Transverse colon (tissue), 4 donors: ENCODE measurements around the gene SCGB1A1. TPM values are rescaled to one million over a fixed set of nuclear protein-coding genes. Genes with fewer than 3 reads are reported as not detected.

Experiments
- DNase-seq: peaks from one replicate; pipeline ENCODE4 v3.0.0-alpha.2; 2019
- H3K27ac ChIP-seq, 4 donors: fragments of 200-600 bp; sonication (generic); 2 replicates each; pipeline ENCODE4 v1.5.1; 2016 to 2018; ENCODE audit warnings: inconsistent platforms in 4 of 4
- H3K27me3 ChIP-seq: fragments of 200-600 bp; sonication (generic); 2 replicates; pipeline ENCODE4 v1.5.1; 2017; ENCODE audit warnings: inconsistent platforms
- H3K36me3 ChIP-seq, 4 donors: fragments of 200-600 bp; sonication (generic); 2 replicates each; pipeline ENCODE4 v1.5.1; 2017 to 2019; ENCODE audit warnings: inconsistent platforms in 4 of 4
- H3K4me1 ChIP-seq, 4 donors: fragments of 200-600 bp; sonication (generic); 2 replicates each; pipeline ENCODE4 v1.5.1; 2017 to 2020; ENCODE audit warnings: inconsistent platforms in 4 of 4
- H3K4me3 ChIP-seq, 4 donors: fragments of 200-600 bp; sonication (generic); 1 replicate in 1 of 4; 2 replicates in 3 of 4; pipeline versions ENCODE4 v1.5.1 to v1.6.1; 2017 to 2019; ENCODE audit warnings: inconsistent platforms in 4 of 4
- H3K9me3 ChIP-seq, 2 donors: fragments of 200-600 bp; sonication (generic); 2 replicates each; pipeline ENCODE4 v1.5.1; 2017 to 2019; ENCODE audit warnings: inconsistent platforms in 2 of 2
- EP300 ChIP-seq: sonication (generic); formaldehyde crosslinking; IDR thresholded peaks from one replicate; pipeline ENCODE4 v1.6.1; 2017; ENCODE audit warnings: antibody characterized with exemption, low read depth
- POLR2A ChIP-seq: fragments of 450-650 bp; IDR thresholded peaks from one replicate; pipeline ENCODE4 v1.6.1; 2016; ENCODE audit warnings: antibody characterized with exemption, mild to moderate bottlenecking, moderate library complexity
- POLR2AphosphoS5 ChIP-seq, 3 donors: sonication (generic); formaldehyde crosslinking; IDR thresholded peaks; one replicate each; pipeline ENCODE4 v1.6.1; 2016; ENCODE audit warnings: antibody characterized with exemption in 3 of 3
- WGBS, 2 donors: methylation state at CpG; one replicate each; pipeline ENCODE4 v1.1.5; 2018; ENCODE audit warnings: low coverage in 1 of 2; 5-methylcytosine and 5-hydroxymethylcytosine counted together
- in situ Hi-C, 4 donors: fragments of 200-750 bp; cut with MboI; loops; one replicate each; pipeline versions ENCODE4 v1.15.0 to v1.15.1; 2017; ENCODE audit warnings: low sequenced_read_pairs in 3 of 4, low pct_ligation_motif_present in 1 of 4, low pct_unique_long_range_greater_than_20kb in 1 of 4
- intact Hi-C: fragments of 100-400 bp; cut with DNase I; formaldehyde crosslinking; loops from one replicate; pipeline ENCODE4 v1.15.1; 2023; ENCODE audit warnings: low total_unique reads
- total RNA-seq, 4 donors: library from RNA; depleted of rRNA; stranded (reverse); fragments of >200 nt; gene quantifications; one replicate each; pipeline ENCODE4 v1.1.0, GENCODE V29; 2016
- TF ChIP-seq, protein P1 (sequence below), 5 experiments: fragments of 200-600 bp in 3 of 5; fragments of 450-650 bp in 2 of 5; sonication (generic) in 3 of 5; IDR thresholded peaks; 1 replicate in 2 of 5; 2 replicates in 3 of 5; pipeline ENCODE4 v1.5.1; 2016 to 2017; ENCODE audit warnings: antibody characterized with exemption in 5 of 5, inconsistent platforms in 3 of 5, mild to moderate bottlenecking in 2 of 5, moderate library complexity in 1 of 5

The SCGB1A1 gene
- total RNA-seq, 4 donors from 2014 or later = not detected

DNA sequence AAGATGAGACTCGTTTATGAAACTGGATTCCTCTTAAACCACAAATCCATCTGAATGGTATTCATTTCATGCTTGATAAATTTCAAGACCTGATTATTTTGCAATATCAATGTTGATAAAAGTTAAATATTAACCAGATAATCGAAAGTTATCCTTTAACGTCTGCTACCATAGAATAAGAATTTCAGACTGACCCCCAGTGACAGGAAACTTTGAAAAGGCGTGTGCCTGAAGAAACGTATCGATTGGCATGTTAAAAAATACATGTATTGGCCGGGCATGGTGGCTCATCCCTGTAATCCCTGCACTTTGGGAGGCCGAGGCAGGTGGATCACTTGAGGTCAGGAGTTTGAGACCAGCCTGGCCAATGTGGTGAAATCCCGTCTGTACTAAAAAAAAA is 13.9 kb downstream of the SCGB1A1 start:
- Histone ChIP-seq H3K27ac (peak overlapping the region; percentile 69 to 80 (median 76)), H3K4me1 (peaks cover 18 to 68% (median 41%) of the 10 kb centered on the region in 4 donors), H3K4me3 (no peak overlapping the region), H3K9me3 (no peaks in the 10 kb centered on the region), H3K27me3 (no peaks in the 10 kb centered on the region), H3K36me3 (no peaks in the 10 kb centered on the region)
- no peak for TF ChIP-seq POLR2A
- no peak for TF ChIP-seq EP300
- no peak for TF ChIP-seq POLR2AphosphoS5 (IDR thresholded peaks at IDR 0.05)
- TF ChIP-seq, protein P1, sequence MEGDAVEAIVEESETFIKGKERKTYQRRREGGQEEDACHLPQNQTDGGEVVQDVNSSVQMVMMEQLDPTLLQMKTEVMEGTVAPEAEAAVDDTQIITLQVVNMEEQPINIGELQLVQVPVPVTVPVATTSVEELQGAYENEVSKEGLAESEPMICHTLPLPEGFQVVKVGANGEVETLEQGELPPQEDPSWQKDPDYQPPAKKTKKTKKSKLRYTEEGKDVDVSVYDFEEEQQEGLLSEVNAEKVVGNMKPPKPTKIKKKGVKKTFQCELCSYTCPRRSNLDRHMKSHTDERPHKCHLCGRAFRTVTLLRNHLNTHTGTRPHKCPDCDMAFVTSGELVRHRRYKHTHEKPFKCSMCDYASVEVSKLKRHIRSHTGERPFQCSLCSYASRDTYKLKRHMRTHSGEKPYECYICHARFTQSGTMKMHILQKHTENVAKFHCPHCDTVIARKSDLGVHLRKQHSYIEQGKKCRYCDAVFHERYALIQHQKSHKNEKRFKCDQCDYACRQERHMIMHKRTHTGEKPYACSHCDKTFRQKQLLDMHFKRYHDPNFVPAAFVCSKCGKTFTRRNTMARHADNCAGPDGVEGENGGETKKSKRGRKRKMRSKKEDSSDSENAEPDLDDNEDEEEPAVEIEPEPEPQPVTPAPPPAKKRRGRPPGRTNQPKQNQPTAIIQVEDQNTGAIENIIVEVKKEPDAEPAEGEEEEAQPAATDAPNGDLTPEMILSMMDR (IDR thresholded peaks at IDR 0.05) = no peak
- no peak for DNase-seq
- intact Hi-C loops (no loop called here), in situ Hi-C loops (no loop called here)
- WGBS, 2 donors = 50 to 53% methylated on average over 4 to 9 of the region's 9 CpGs

GRCh38 chr11:62433141-62433903 is 14.5 kb downstream of the SCGB1A1 start:
- no peak for DNase-seq
- no peak for TF ChIP-seq POLR2A
- TF ChIP-seq POLR2AphosphoS5 (IDR thresholded peaks at IDR 0.05) = no peak
- TF ChIP-seq, protein P1 (IDR thresholded peaks at IDR 0.05) = no peak
- TF ChIP-seq EP300 = no peak
- Histone ChIP-seq H3K27ac (peak overlapping the region; percentile 69 to 80 (median 76)), H3K4me3 (no peak overlapping the region), H3K9me3 (no peaks in the 10 kb centered on the region), H3K4me1 (peaks cover 17 to 63% (median 41%) of the 10 kb centered on the region in 4 donors), H3K36me3 (no peaks in the 10 kb centered on the region), H3K27me3 (no peaks in the 10 kb centered on the region)
- intact Hi-C loops = no loop called here
- WGBS, 2 donors = 29 to 41% methylated on average over 10 to 16 of the region's 16 CpGs
- in situ Hi-C loops = no loop called here

- WGBS, 2 donors = 23 to 29% methylated on average over 1 to 6 of the region's 6 CpGs
- Histone ChIP-seq H3K9me3 (no peaks in the 10 kb centered on the region), H3K27ac (peak overlapping the region; percentile 69 to 80 (median 76)), H3K4me1 (peaks cover 12 to 60% (median 41%) of the 10 kb centered on the region in 4 donors), H3K36me3 (no peaks in the 10 kb centered on the region), H3K27me3 (no peaks in the 10 kb centered on the region), H3K4me3 (no peak overlapping the region)
- intact Hi-C loops (no loop called here), in situ Hi-C loops (no loop called here)
- DNase-seq = peak; percentile 29
- peak in 1 of 3 donors; percentile 9 for TF ChIP-seq POLR2AphosphoS5 (IDR thresholded peaks at IDR 0.05)
- TF ChIP-seq, protein P1 (IDR thresholded peaks at IDR 0.05) = no peak
Observed at GRCh38 chr11:62433904-62434276, 15.1 kb downstream of the SCGB1A1 start.

- no peak for DNase-seq
- Histone ChIP-seq H3K4me3 (no peak overlapping the region), H3K4me1 (peaks cover 15 to 61% (median 38%) of the 10 kb centered on the region in 4 donors), H3K27me3 (no peaks in the 10 kb centered on the region), H3K9me3 (no peaks in the 10 kb centered on the region), H3K27ac (peak overlapping the region; percentile 22 to 80 (median 76)), H3K36me3 (no peaks in the 10 kb centered on the region)
- 20 to 40% methylated on average over 1 to 5 of the region's 5 CpGs for WGBS, 2 donors
- TF ChIP-seq POLR2A (no peak), EP300 (no peak), POLR2AphosphoS5 (IDR thresholded peaks at IDR 0.05) (no peak)
- TF ChIP-seq, protein P1 (IDR thresholded peaks at IDR 0.05) = no peak
- intact Hi-C loops (no loop called here), in situ Hi-C loops (no loop called here)
Observed at GRCh38 chr11:62435846-62436660, 17.2 kb downstream of the SCGB1A1 start.
